Neural progenitor cell (in vitro differentiated cells): ENCODE results near the gene GABRG3. TPM values are rescaled to one million over a fixed set of nuclear protein-coding genes. Genes with fewer than 3 reads are reported as not detected.

Experiments
- DNase-seq: peaks from one replicate; pipeline ENCODE4 v3.0.0-alpha.2; 2016; ENCODE audit warnings: low spot score
- H2AFZ ChIP-seq: fragments of 200-600 bp; sonication (generic); replicated peaks from 2 replicates; pipeline ENCODE4 v1.6.1; 2016; ENCODE audit warnings: antibody characterized with exemption
- H3F3A ChIP-seq: fragments of 200-600 bp; sonication (generic); 2 replicates; pipeline ENCODE4 v1.6.1; 2016; ENCODE audit warnings: antibody characterized with exemption, low read depth
- H3K27ac ChIP-seq: fragments of 200-600 bp; sonication (generic); 2 replicates; pipeline ENCODE4 v1.5.1; 2016; ENCODE audit warnings: mild to moderate bottlenecking
- H3K27me3 ChIP-seq: fragments of 200-600 bp; sonication (generic); 2 replicates; pipeline ENCODE4 v1.6.1; 2016; ENCODE audit warnings: mild to moderate bottlenecking, moderate library complexity
- H3K36me3 ChIP-seq: fragments of 200-600 bp; sonication (generic); 2 replicates; pipeline ENCODE4 v1.5.1; 2016
- H3K4me1 ChIP-seq: fragments of 200-600 bp; sonication (generic); 2 replicates; pipeline ENCODE4 v1.6.1; 2016; ENCODE audit warnings: mixed run types
- H3K4me2 ChIP-seq: fragments of 200-600 bp; sonication (generic); 2 replicates; pipeline ENCODE4 v1.6.1; 2016
- H3K4me3 ChIP-seq: fragments of 200-600 bp; sonication (generic); 2 replicates; pipeline ENCODE4 v1.5.1; 2016
- H3K79me2 ChIP-seq: fragments of 200-600 bp; sonication (generic); 2 replicates; pipeline ENCODE4 v1.6.1; 2016; ENCODE audit warnings: low read depth
- H3K9ac ChIP-seq: fragments of 200-600 bp; sonication (generic); 2 replicates; pipeline ENCODE4 v1.6.1; 2016
- H3K9me3 ChIP-seq: fragments of 200-600 bp; sonication (generic); 2 replicates; pipeline ENCODE4 v1.5.1; 2016; ENCODE audit warnings: low read depth
- H4K20me1 ChIP-seq: fragments of 200-600 bp; sonication (generic); 2 replicates; pipeline ENCODE4 v1.6.1; 2016; ENCODE audit warnings: low read depth
- H3K27ac Mint-ChIP-seq: 3 replicates; pipeline ENCODE4 v1.8.0; 2021; ENCODE audit warnings: mixed read lengths
- H3K27me3 Mint-ChIP-seq: 2 replicates; pipeline ENCODE4 v1.8.0; 2022; ENCODE audit warnings: low read depth, mild to moderate bottlenecking, inconsistent platforms, moderate library complexity, mixed read lengths; ENCODE audit not compliant: insufficient read depth
- H3K36me3 Mint-ChIP-seq: 3 replicates; pipeline ENCODE4 v1.8.0; 2021; ENCODE audit warnings: mixed read lengths
- H3K4me1 Mint-ChIP-seq: 3 replicates; pipeline ENCODE4 v1.8.0; 2021; ENCODE audit warnings: mixed read lengths
- H3K4me3 Mint-ChIP-seq: 3 replicates; pipeline ENCODE4 v1.8.0; 2021; ENCODE audit warnings: mild to moderate bottlenecking, moderate library complexity, mixed read lengths
- H3K9me3 Mint-ChIP-seq: 3 replicates; pipeline ENCODE4 v1.8.0; 2020; ENCODE audit warnings: mixed read lengths
- CTCF ChIP-seq: fragments of 200-600 bp; sonication (generic); IDR thresholded peaks from 2 replicates; pipeline ENCODE4 v1.5.1; 2017; ENCODE audit warnings: antibody characterized with exemption, mild to moderate bottlenecking
- EZH2 ChIP-seq: fragments of 200-600 bp; sonication (generic); IDR thresholded peaks from 2 replicates; pipeline ENCODE4 v1.6.1; 2017; ENCODE audit warnings: antibody characterized with exemption, mild to moderate bottlenecking, moderate library complexity
- EZH2phosphoT487 ChIP-seq: fragments of 200-600 bp; sonication (generic); IDR thresholded peaks from 2 replicates; pipeline ENCODE4 v1.6.1; 2017; ENCODE audit warnings: antibody characterized with exemption
- total RNA-seq: library from RNA; depleted of rRNA; stranded (reverse); fragments of >200 nt; gene quantifications from 2 replicates; pipeline ENCODE4 v1.2.3, GENCODE V29; 2015; ENCODE audit warnings: low replicate concordance

GABRG3 gene
- total RNA-seq, 1 donor from 2014 or later = 3.4 TPM

- no peaks in the 10 kb centered on the region for H3K79me2 ChIP-seq
- no peaks in the 10 kb centered on the region for H3K27me3 ChIP-seq
- H3K27ac Mint-ChIP-seq = no peak overlapping the region
- H3K4me1 ChIP-seq = peaks cover 9% of the 10 kb centered on the region
- TF ChIP-seq EZH2 = no peak
- TF ChIP-seq EZH2phosphoT487 = no peak
- no peak for TF ChIP-seq CTCF
- H3K4me3 ChIP-seq = no peak overlapping the region
- H3K36me3 ChIP-seq = no peaks in the 10 kb centered on the region
- no peak overlapping the region for H3K9ac ChIP-seq
- H3K36me3 Mint-ChIP-seq = no peaks in the 10 kb centered on the region
- no peak for DNase-seq
- H3K27me3 Mint-ChIP-seq = peaks cover 8% of the 10 kb centered on the region
- no peak overlapping the region for H3K27ac ChIP-seq
- H3K4me3 Mint-ChIP-seq = no peak overlapping the region
- peaks cover 33% of the 10 kb centered on the region for H3K4me1 Mint-ChIP-seq
- no peaks in the 10 kb centered on the region for H3K9me3 ChIP-seq
- peaks cover 9% of the 10 kb centered on the region for H3K9me3 Mint-ChIP-seq
- H2AFZ ChIP-seq = no peak overlapping the region
- no peaks in the 10 kb centered on the region for H3F3A ChIP-seq
- H4K20me1 ChIP-seq = no peaks in the 10 kb centered on the region
- no peak overlapping the region for H3K4me2 ChIP-seq
These were observed 113.9 kb downstream of the GABRG3 start for GRCh38 chr15:27084844-27085243.

GRCh38 chr15:27086149-27086548 lies 115.2 kb downstream of the GABRG3 start:
- DNase-seq = peak; percentile 34
- peak overlapping the region; percentile 93 for H3K27ac Mint-ChIP-seq

GRCh38 chr15:27086805-27087204 lies 115.8 kb downstream of the GABRG3 start:
- H3K36me3 Mint-ChIP-seq = no peaks in the 10 kb centered on the region
- H3K9ac ChIP-seq = no peak overlapping the region
- H3K4me3 ChIP-seq = no peak overlapping the region
- H3K4me2 ChIP-seq = no peak overlapping the region
- H4K20me1 ChIP-seq = no peaks in the 10 kb centered on the region
- H3K27ac ChIP-seq = no peak overlapping the region
- H3K9me3 Mint-ChIP-seq = peaks cover 9% of the 10 kb centered on the region
- H3K4me1 ChIP-seq = peaks cover 9% of the 10 kb centered on the region
- peaks cover 6% of the 10 kb centered on the region for H3K27me3 Mint-ChIP-seq
- DNase-seq = no peak
- H3F3A ChIP-seq = no peaks in the 10 kb centered on the region
- H3K9me3 ChIP-seq = no peaks in the 10 kb centered on the region
- no peak overlapping the region for H2AFZ ChIP-seq
- peak overlapping the region; percentile 93 for H3K27ac Mint-ChIP-seq
- no peaks in the 10 kb centered on the region for H3K27me3 ChIP-seq
- H3K36me3 ChIP-seq = no peaks in the 10 kb centered on the region
- no peaks in the 10 kb centered on the region for H3K79me2 ChIP-seq
- peaks cover 30% of the 10 kb centered on the region for H3K4me1 Mint-ChIP-seq
- H3K4me3 Mint-ChIP-seq = no peak overlapping the region
- TF ChIP-seq EZH2phosphoT487 = no peak
- TF ChIP-seq CTCF = no peak
- TF ChIP-seq EZH2 = no peak

More at GRCh38 chr15:27086149-27086548, 115.2 kb downstream of the GABRG3 start:
- Histone ChIP-seq H3K9ac (no peak overlapping the region), H3K27ac (no peak overlapping the region), H3K9me3 (no peaks in the 10 kb centered on the region), H3K36me3 (no peaks in the 10 kb centered on the region), H3K4me2 (no peak overlapping the region), H3K4me1 (peaks cover 9% of the 10 kb centered on the region), H2AFZ (no peak overlapping the region), H4K20me1 (no peaks in the 10 kb centered on the region), H3F3A (no peaks in the 10 kb centered on the region), H3K4me3 (no peak overlapping the region), H3K79me2 (no peaks in the 10 kb centered on the region), H3K27me3 (no peaks in the 10 kb centered on the region)
- Mint-ChIP-seq H3K36me3 (no peaks in the 10 kb centered on the region), H3K4me3 (peak overlapping the region; percentile 41), H3K27me3 (peaks cover 8% of the 10 kb centered on the region), H3K9me3 (peaks cover 9% of the 10 kb centered on the region), H3K4me1 (peaks cover 33% of the 10 kb centered on the region)
- TF ChIP-seq EZH2 = no peak
- no peak for TF ChIP-seq EZH2phosphoT487
- TF ChIP-seq CTCF = no peak
